ENCODE measurements around the gene KIF19.

KIF19 gene

DNA sequence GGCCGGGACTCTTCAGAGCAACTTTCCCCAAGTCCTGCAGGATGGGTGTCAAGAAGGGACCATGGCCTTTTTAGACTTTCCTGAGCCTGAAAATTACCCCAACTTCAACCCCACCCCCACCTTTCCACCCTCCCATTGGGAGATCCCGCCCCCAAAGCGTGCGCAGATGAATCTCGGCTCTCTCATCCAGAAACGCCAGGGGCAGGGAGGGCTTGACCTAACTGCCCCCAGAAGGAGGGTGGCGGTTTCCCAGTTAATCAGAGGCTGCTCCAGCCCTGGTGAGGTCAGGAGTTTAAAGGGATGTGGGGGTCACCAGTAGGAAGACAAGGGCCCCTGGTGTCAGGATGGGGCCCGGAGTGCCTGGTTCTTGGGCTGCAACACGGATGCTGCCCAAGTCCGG lies 480 bp downstream of the KIF19 start:
- no peak overlapping the region for H3K4me3 ChIP-seq (ENCODE audit: low read depth, low read length)
- no peak for DNase-seq (ENCODE audit: low read depth)
- in situ Hi-C loops (cut with HindIII; ENCODE audit: low sequenced_read_pairs), result no loop called here
- TF ChIP-seq, protein P1, sequence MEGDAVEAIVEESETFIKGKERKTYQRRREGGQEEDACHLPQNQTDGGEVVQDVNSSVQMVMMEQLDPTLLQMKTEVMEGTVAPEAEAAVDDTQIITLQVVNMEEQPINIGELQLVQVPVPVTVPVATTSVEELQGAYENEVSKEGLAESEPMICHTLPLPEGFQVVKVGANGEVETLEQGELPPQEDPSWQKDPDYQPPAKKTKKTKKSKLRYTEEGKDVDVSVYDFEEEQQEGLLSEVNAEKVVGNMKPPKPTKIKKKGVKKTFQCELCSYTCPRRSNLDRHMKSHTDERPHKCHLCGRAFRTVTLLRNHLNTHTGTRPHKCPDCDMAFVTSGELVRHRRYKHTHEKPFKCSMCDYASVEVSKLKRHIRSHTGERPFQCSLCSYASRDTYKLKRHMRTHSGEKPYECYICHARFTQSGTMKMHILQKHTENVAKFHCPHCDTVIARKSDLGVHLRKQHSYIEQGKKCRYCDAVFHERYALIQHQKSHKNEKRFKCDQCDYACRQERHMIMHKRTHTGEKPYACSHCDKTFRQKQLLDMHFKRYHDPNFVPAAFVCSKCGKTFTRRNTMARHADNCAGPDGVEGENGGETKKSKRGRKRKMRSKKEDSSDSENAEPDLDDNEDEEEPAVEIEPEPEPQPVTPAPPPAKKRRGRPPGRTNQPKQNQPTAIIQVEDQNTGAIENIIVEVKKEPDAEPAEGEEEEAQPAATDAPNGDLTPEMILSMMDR (IDR thresholded peaks at IDR 0.05; ENCODE audit: low read depth, low read length, missing control alignments), result no peak

DNA sequence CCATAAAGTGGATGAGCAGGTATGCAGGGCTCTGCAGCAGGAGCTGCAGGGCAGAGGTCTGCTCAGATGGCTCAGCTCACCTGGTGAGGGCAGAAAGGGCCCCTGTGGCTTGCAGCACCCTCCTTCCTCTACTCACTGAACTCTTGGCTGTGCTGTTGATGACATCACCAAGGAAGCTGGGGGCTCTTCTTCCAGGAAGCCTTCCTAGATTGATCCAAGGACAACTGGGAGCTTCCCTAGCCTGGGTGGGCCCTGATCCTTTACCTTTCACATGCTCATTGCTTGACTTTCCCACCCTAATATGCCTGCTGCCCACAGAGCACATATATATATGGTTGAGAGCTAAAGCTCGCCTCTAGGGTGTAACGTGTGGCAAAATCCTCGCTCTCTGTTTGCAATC lies 2.5 kb downstream of the KIF19 start:
- in situ Hi-C loops (cut with HindIII; ENCODE audit: low sequenced_read_pairs), result no loop called here
- no peak overlapping the region for H3K4me3 ChIP-seq (ENCODE audit: low read depth, low read length)
- TF ChIP-seq, protein P1 (IDR thresholded peaks at IDR 0.05; ENCODE audit: low read depth, low read length, missing control alignments), result no peak
- DNase-seq (ENCODE audit: low read depth), result no peak

DNA sequence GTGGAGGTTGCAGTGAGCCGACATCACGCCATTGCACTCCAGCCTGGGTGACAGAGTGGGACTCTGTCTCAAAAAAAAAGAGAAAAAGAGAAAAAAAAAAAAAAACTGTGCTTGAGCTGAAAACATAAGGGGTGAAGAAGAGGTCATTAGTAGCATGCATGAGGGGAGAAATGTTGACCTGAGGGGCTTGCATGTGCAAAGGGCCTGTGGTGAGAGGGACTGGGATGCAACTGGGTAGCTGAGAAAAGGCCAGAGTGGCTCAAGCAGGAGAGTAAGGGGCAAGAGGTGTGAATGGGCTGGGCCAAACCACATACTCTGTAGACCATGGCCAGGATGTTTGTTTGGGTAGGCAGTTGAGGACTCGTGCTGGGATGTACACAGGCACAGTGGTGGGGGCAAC lies 3.4 kb downstream of the KIF19 start:
- in situ Hi-C loops (cut with HindIII; ENCODE audit: low sequenced_read_pairs), result no loop called here
- TF ChIP-seq, protein P1 (IDR thresholded peaks at IDR 0.05; ENCODE audit: low read depth, low read length, missing control alignments), result no peak
- no peak overlapping the region for H3K4me3 ChIP-seq (ENCODE audit: low read depth, low read length)
- no peak for DNase-seq (ENCODE audit: low read depth)

DNA sequence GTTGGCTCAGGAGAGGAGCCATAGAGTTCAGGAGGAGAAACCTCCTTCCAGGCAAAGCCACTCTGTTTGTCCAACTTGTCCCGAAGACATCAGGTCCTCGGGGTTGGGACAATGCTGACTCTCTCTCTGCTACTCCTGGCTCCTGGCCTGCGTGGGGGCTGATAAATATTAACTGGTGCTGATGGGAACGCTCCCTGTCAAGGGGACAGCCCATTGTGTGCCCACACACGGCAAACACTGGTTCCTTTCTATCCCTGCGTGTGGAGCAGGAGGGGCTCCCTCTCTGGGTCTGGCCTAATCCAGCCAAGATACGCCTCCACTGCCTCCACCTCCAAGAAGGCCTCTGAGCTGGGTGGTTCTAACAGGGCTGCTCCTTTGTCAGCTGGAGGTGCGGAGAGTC lies 4.4 kb downstream of the KIF19 start:
- TF ChIP-seq, protein P1 (IDR thresholded peaks at IDR 0.05; ENCODE audit: low read depth, low read length, missing control alignments), result no peak
- no peak for DNase-seq (ENCODE audit: low read depth)
- no peak overlapping the region for H3K4me3 ChIP-seq (ENCODE audit: low read depth, low read length)
- in situ Hi-C loops (cut with HindIII; ENCODE audit: low sequenced_read_pairs), result no loop called here

DNA sequence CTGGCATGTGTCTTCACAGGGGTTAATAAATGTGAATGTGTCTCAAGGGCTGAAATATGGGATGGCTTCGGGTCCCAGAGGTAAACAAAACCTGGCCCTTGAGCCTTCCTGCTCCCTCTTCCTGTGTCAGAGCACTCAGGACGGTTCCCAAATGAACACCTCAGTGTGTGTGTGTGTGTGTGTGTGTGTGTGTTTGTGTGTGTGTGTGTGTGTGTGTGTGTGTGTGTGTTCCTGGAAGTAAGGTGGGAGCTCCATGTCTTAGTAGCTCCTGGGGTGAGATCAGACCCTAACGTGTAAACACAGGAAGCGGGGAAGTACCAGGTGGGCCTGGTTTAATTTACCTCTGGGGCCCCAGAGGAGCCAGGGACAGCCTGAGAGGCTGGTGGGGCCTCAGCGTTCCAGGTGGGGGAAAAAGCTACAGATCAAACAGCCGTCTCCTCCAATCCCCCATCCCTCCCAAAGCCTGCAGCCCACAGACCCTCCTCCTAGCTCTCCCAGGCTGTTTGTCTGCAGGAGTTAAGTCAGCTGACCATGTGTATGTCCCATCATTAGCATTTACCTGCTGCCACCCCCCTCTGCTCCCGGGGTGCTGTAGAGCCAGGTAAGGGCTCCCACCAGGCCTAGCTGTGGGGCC lies 6.1 kb downstream of the KIF19 start:
- TF ChIP-seq, protein P1 (IDR thresholded peaks at IDR 0.05; ENCODE audit: low read depth, low read length, missing control alignments), result no peak
- no peak overlapping the region for H3K4me3 ChIP-seq (ENCODE audit: low read depth, low read length)
- in situ Hi-C loops (cut with HindIII; ENCODE audit: low sequenced_read_pairs), result no loop called here
- DNase-seq (ENCODE audit: low read depth), result no peak

DNA sequence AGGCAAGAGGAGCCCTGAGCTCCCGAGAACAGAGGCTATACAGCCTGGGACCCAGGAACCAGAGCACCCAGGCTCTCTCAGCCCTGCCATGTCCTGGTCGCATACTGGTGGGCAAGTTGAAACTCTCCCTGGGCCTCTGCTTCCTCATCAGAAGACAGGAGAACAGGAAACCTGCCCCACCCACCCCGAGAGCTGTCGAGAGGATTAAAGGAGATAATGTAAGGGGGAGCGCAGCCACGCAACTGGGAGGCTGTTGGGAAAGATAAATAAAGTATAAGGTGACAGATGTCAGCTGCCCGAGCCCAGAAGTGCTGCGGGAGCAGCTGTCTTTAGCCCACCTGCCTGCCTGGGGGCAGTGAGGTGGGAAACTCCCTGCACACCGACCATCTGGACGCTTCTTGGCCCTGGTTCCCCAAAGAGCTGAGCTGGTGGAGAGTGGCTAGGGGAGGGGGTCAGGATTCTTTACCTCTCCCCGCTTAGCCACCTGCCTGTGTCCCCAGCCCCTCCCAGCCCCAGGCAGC lies 6.8 kb downstream of the KIF19 start:
- no peak overlapping the region for H3K4me3 ChIP-seq (ENCODE audit: low read depth, low read length)

More for the DNA sequence above, 6.8 kb downstream of the KIF19 start:
- TF ChIP-seq, protein P1 (IDR thresholded peaks at IDR 0.05; ENCODE audit: low read depth, low read length, missing control alignments), result no peak
- in situ Hi-C loops (cut with HindIII; ENCODE audit: low sequenced_read_pairs), result no loop called here
- DNase-seq (ENCODE audit: low read depth), result no peak

Measured in astrocyte of the cerebellum (primary cell).